ENCODE measurements around the gene PTX4. TPM values are rescaled to one million over a fixed set of nuclear protein-coding genes. Genes with fewer than 3 reads are reported as not detected.

PTX4 gene
- polyA plus RNA-seq, 1 donor (not counting 4 experiments of a cell fraction or from before 2014, with no cell fraction given): not detected

DNA sequence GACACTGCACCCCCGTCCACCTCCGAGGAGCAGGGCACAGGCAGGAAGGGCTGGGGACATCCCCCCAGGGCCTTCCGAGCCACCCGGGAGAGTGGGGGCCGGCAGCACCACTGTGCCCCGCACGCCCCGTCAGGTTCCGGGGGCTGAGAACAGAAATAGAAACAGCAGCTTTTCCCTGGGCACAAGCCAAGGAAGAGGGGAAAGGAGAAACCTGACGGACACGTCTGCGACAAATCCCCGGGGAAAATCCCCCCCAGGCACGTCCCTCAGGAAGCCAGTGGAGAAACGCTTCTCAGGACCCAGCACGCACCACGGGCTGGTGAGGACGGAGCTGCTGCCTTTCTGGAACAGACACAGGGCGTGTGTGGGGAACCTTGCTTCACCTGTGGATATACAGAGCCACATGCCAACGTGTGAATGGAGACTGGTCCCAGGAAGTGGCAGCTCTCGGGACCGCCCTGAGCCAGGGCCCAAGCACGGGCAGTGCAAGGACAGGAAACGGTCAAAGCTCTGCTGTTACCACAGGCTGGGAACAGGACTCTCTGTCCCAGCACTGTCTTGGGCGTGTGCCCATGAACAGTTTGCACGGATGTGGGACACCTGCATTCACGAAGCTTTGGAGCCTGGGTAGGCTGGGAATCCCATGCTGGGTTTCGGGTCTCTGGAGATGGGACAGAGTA is 43.5 kb upstream of the PTX4 start:
- H3K4me1 ChIP-seq (ENCODE audit: control insufficient read depth, extremely low read depth, insufficient read depth, low read length): peaks cover 49% of the 10 kb centered on the region
- H3K79me2 ChIP-seq (ENCODE audit: control insufficient read depth, insufficient read depth, low read length): no peaks in the 10 kb centered on the region
- DNase-seq (ENCODE audit: low read depth, low spot score) (no peak), FAIRE-seq (peak; percentile 36)
- peak overlapping the region; percentile 8 for H3K27ac ChIP-seq (ENCODE audit: control insufficient read depth, insufficient read depth, low read length)
- no peaks in the 10 kb centered on the region for H4K20me1 ChIP-seq (ENCODE audit: control insufficient read depth, extremely low read depth, insufficient read depth, low read length)
- peaks cover 6% of the 10 kb centered on the region for H3K27me3 ChIP-seq (ENCODE audit: control insufficient read depth, extremely low read depth, insufficient read depth, low read length)
- H3K9ac ChIP-seq (ENCODE audit: control insufficient read depth, extremely low read depth, insufficient read depth, low read length): no peak overlapping the region
- H3K4me3 ChIP-seq (ENCODE audit: control insufficient read depth in 2 of 3, extremely low read depth in 1 of 3, insufficient read depth in 2 of 3, low read depth in 1 of 3, low read length in 3 of 3): peak overlapping the region in 1 of 3 experiments; percentile 26
- dilution Hi-C loops (cut with MboI; ENCODE audit: extremely low pct_ligation_motif_present, low sequenced_read_pairs): no loop called here
- no peaks in the 10 kb centered on the region for H3K9me1 ChIP-seq (ENCODE audit: control insufficient read depth, extremely low read depth, insufficient read depth, low read length)
- H3K9me3 ChIP-seq (ENCODE audit: control insufficient read depth, low read depth, low read length): no peaks in the 10 kb centered on the region
- TF ChIP-seq EZH2 (IDR thresholded peaks at IDR 0.05; ENCODE audit: low read length): no peak
- TF ChIP-seq, protein P1, sequence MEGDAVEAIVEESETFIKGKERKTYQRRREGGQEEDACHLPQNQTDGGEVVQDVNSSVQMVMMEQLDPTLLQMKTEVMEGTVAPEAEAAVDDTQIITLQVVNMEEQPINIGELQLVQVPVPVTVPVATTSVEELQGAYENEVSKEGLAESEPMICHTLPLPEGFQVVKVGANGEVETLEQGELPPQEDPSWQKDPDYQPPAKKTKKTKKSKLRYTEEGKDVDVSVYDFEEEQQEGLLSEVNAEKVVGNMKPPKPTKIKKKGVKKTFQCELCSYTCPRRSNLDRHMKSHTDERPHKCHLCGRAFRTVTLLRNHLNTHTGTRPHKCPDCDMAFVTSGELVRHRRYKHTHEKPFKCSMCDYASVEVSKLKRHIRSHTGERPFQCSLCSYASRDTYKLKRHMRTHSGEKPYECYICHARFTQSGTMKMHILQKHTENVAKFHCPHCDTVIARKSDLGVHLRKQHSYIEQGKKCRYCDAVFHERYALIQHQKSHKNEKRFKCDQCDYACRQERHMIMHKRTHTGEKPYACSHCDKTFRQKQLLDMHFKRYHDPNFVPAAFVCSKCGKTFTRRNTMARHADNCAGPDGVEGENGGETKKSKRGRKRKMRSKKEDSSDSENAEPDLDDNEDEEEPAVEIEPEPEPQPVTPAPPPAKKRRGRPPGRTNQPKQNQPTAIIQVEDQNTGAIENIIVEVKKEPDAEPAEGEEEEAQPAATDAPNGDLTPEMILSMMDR (optimal IDR thresholded peaks at IDR 0.05 in 1 of 3, IDR thresholded peaks at IDR 0.05 in 1 of 3, conservative IDR thresholded peaks at IDR 0.05 in 1 of 3; ENCODE audit: extremely low read depth in 1 of 3, insufficient read depth in 2 of 3, low read length in 3 of 3): no peak
- peak overlapping the region; percentile 56 for H3K4me2 ChIP-seq (ENCODE audit: control insufficient read depth, extremely low read depth, insufficient read depth, low read depth, low read length)
- H2AFZ ChIP-seq (ENCODE audit: control insufficient read depth, low read length): peak overlapping the region; percentile 79
- H3K36me3 ChIP-seq (ENCODE audit: control insufficient read depth in 2 of 2, extremely low read depth in 1 of 2, insufficient read depth in 2 of 2, low read length in 2 of 2): peaks cover 0 to 7% of the 10 kb centered on the region in 2 experiments

GRCh38 chr16:1531638-1531910 is 42.8 kb upstream of the PTX4 start:
- dilution Hi-C loops (cut with MboI; ENCODE audit: extremely low pct_ligation_motif_present, low sequenced_read_pairs): no loop called here
- Histone ChIP-seq H3K79me2 (ENCODE audit: control insufficient read depth, insufficient read depth, low read length) (no peaks in the 10 kb centered on the region), H3K9ac (ENCODE audit: control insufficient read depth, extremely low read depth, insufficient read depth, low read length) (no peak overlapping the region), H3K36me3 (ENCODE audit: control insufficient read depth in 2 of 2, extremely low read depth in 1 of 2, insufficient read depth in 2 of 2, low read length in 2 of 2) (peaks cover 0 to 4% of the 10 kb centered on the region in 2 experiments), H3K9me1 (ENCODE audit: control insufficient read depth, extremely low read depth, insufficient read depth, low read length) (no peaks in the 10 kb centered on the region), H3K27me3 (ENCODE audit: control insufficient read depth, extremely low read depth, insufficient read depth, low read length) (peaks cover 6% of the 10 kb centered on the region), H2AFZ (ENCODE audit: control insufficient read depth, low read length) (no peak overlapping the region), H3K4me2 (ENCODE audit: control insufficient read depth, extremely low read depth, insufficient read depth, low read depth, low read length) (no peak overlapping the region), H3K9me3 (ENCODE audit: control insufficient read depth, low read depth, low read length) (no peaks in the 10 kb centered on the region), H3K4me3 (ENCODE audit: control insufficient read depth in 2 of 3, extremely low read depth in 1 of 3, insufficient read depth in 2 of 3, low read depth in 1 of 3, low read length in 3 of 3) (no peak overlapping the region), H3K27ac (ENCODE audit: control insufficient read depth, insufficient read depth, low read length) (no peak overlapping the region), H3K4me1 (ENCODE audit: control insufficient read depth, extremely low read depth, insufficient read depth, low read length) (peaks cover 49% of the 10 kb centered on the region), H4K20me1 (ENCODE audit: control insufficient read depth, extremely low read depth, insufficient read depth, low read length) (no peaks in the 10 kb centered on the region)
- TF ChIP-seq, protein P1 (optimal IDR thresholded peaks at IDR 0.05 in 1 of 3, IDR thresholded peaks at IDR 0.05 in 1 of 3, conservative IDR thresholded peaks at IDR 0.05 in 1 of 3; ENCODE audit: extremely low read depth in 1 of 3, insufficient read depth in 2 of 3, low read length in 3 of 3): no peak
- TF ChIP-seq EZH2 (IDR thresholded peaks at IDR 0.05; ENCODE audit: low read length): no peak
- DNase-seq (ENCODE audit: low read depth, low spot score): no peak
- no peak for FAIRE-seq

Measured in keratinocyte (primary cell).